Measurements from ENCODE around the gene HOXA3. TPM values are rescaled to one million over a fixed set of nuclear protein-coding genes. Genes with fewer than 3 reads are reported as not detected.

The HOXA3 gene
- total and polyA plus RNA-seq, 9 of the 15 experiments (the other 6 are each of a cell fraction or from before 2014, with no cell fraction given): 0.04 to 0.13 TPM; not detected in 7

GRCh38 chr7:27174874-27175625, 22.7 kb upstream of the HOXA3 start:
- Histone ChIP-seq H3K27me3 (ENCODE audit: control insufficient read depth in 2 of 2, insufficient read depth in 2 of 2, low read length in 2 of 2) (peaks cover 31 to 70% of the 10 kb centered on the region in 2 experiments), H3K4me1 (replicated peaks in 1 of 2; ENCODE audit: control insufficient read depth in 2 of 2, insufficient read depth in 2 of 2, low read length in 2 of 2) (peaks cover 0 to 10% of the 10 kb centered on the region in 2 experiments; a peak in 1 of 5 replicates), H3K9ac (ENCODE audit: insufficient read depth in 1 of 2, low read depth in 2 of 2, low read length in 2 of 2) (no peak overlapping the region), H3K27ac (ENCODE audit: extremely low read depth, low read depth, low read length) (no peak overlapping the region), H2AFZ (ENCODE audit: low read depth, low read length) (no peak overlapping the region), H3K36me3 (ENCODE audit: control insufficient read depth, insufficient read depth, low read length) (no peaks in the 10 kb centered on the region), H3K79me2 (ENCODE audit: control insufficient read depth, insufficient read depth, low read length) (no peaks in the 10 kb centered on the region), H4K20me1 (replicated peaks; ENCODE audit: control insufficient read depth, insufficient read depth, low read length) (no peaks in the 10 kb centered on the region), H3K4me2 (ENCODE audit: insufficient read depth, low read length) (no peak overlapping the region), H3K9me3 (replicated peaks; ENCODE audit: control insufficient read depth, insufficient read depth, low read depth, low read length) (no peaks in the 10 kb centered on the region; the same call in 1 of the 2 replicates), H3K4me3 (no peak overlapping the region), H3K9me1 (ENCODE audit: control insufficient read depth, insufficient read depth, low read length) (no peaks in the 10 kb centered on the region)
- intact Hi-C loops (cut with micrococcal nuclease): no loop called here
- WGBS (ENCODE audit: insufficient coverage, low coverage, missing lambda C conversion rate): 2% methylated on average over 12 of the region's 12 CpGs
- in situ Hi-C loops (cut with MboI): loop anchor here (25.0 kb wide), 3 partner anchors 663 to 1288 kb away; no protein-coding TSS in a partner anchor
- ChIA-PET POLR2A (interaction anchor here (0.6 to 0.7 kb wide), 3 partner anchors 13 to 405 kb away, joined by 3 read pairs; partner anchors contain the start of gene HOXA5), CTCF (ENCODE audit: low intra/inter-chr PET ratio) (no interaction called here)
- BruUV-seq (replicated peaks): no TSS peak
- FAIRE-seq: no peak
- no peak for TF ChIP-seq THAP12 (CRISPR knock-in tag; IDR thresholded peaks at IDR 0.05)
- TF ChIP-seq ZNF583 (CRISPR knock-in tag; IDR thresholded peaks at IDR 0.05): no peak
- no peak for TF ChIP-seq TRIM24 (IDR thresholded peaks at IDR 0.05)
- DNase-seq (ENCODE audit: extremely low read depth in 1 of 4, low spot score in 3 of 4): no peak
- no peak for ATAC-seq

All from K562 (cell line).